A549 (cell line): Measurements from ENCODE around the gene RASL10B.

Experiments
- CTCF ChIP-seq: fragments of >200 bp; sonication (Bioruptor Twin); formaldehyde crosslinking; IDR thresholded peaks from 3 replicates; pipeline ENCODE4 v1.5.1; 2016
- JUN ChIP-seq, 2 experiments: fragments of >200 bp; sonication (Bioruptor Twin); formaldehyde crosslinking; IDR thresholded peaks; 2 replicates in 1 of 2; 3 replicates in 1 of 2; pipeline ENCODE4 v1.6.1; 2016 to 2017

- TF ChIP-seq CTCF: no peak
- TF ChIP-seq JUN (IDR thresholded peaks at IDR 0.05): no peak
Observed at GRCh38 chr17:35693662-35694061, 37.8 kb upstream of the RASL10B start.
